RWPE1 (cell line): ENCODE data around the gene GFER.
A peak's percentile ranks its signal among the peaks of the same experiment; 100 is the strongest.

Experiments used
- CTCF ChIA-PET: fragments of 350-600 bp; sonication (Branson Sonifier 250); formaldehyde crosslinking; extraction: SDS; loops from one replicate; lab custom pipeline; 2021; lab: Yijun Ruan, JAX
- POLR2A ChIA-PET: fragments of 400-600 bp; formaldehyde crosslinking; extraction: SDS; loops from one replicate; lab custom pipeline; 2020; ENCODE audit warnings: antibody characterized with exemption; ENCODE audit not compliant: low non-redundant PET; lab: Yijun Ruan, JAX
- DNase-seq: peaks from one replicate; pipeline ENCODE4 v3.0.0; 2012; ENCODE audit warnings: low spot score
- H3K27ac ChIP-seq: fragments of 450-650 bp; 2 replicates; pipeline ENCODE4 v1.5.1; 2017
- TF ChIP-seq, protein P1 (sequence below): fragments of 450-650 bp; conservative IDR thresholded peaks from 2 replicates; pipeline ENCODE4 v1.5.1; 2017; ENCODE audit warnings: low read depth, mild to moderate bottlenecking

The GFER gene

GRCh38 chr16:1964506-1965395 is 19.2 kb upstream of the GFER start, which contains the start of gene RPS2:
Gene RPS2, minus strand, starts transcription at chr16:1964826. Its CDS starts 201 bp downstream, at chr16:1964625.
- H3K27ac ChIP-seq: peak within 1 kb of the TSS; percentile 94
- CTCF ChIA-PET: interaction anchor here (0.7 kb wide), 1 partner anchor 46 kb away, joined by 3 read pairs; no protein-coding TSS in a partner anchor
- POLR2A ChIA-PET: interaction anchor here (0.5 to 1.9 kb wide), 8 partner anchors 13 to 82 kb away, joined by 3 to 8 read pairs (median 3); partner anchors contain the start of gene GFER
- peak; percentile 98 for DNase-seq
- TF ChIP-seq, protein P1, sequence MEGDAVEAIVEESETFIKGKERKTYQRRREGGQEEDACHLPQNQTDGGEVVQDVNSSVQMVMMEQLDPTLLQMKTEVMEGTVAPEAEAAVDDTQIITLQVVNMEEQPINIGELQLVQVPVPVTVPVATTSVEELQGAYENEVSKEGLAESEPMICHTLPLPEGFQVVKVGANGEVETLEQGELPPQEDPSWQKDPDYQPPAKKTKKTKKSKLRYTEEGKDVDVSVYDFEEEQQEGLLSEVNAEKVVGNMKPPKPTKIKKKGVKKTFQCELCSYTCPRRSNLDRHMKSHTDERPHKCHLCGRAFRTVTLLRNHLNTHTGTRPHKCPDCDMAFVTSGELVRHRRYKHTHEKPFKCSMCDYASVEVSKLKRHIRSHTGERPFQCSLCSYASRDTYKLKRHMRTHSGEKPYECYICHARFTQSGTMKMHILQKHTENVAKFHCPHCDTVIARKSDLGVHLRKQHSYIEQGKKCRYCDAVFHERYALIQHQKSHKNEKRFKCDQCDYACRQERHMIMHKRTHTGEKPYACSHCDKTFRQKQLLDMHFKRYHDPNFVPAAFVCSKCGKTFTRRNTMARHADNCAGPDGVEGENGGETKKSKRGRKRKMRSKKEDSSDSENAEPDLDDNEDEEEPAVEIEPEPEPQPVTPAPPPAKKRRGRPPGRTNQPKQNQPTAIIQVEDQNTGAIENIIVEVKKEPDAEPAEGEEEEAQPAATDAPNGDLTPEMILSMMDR: no peak

- POLR2A ChIA-PET: interaction anchor here (0.5 to 1.9 kb wide), 6 partner anchors 13 to 82 kb away, joined by 3 to 8 read pairs (median 3); partner anchors contain the start of gene GFER
- TF ChIP-seq, protein P1: no peak
- CTCF ChIA-PET: interaction anchor here (0.6 to 0.7 kb wide), 2 partner anchors 29 to 46 kb away, joined by 3 read pairs; no protein-coding TSS in a partner anchor
- H3K27ac ChIP-seq: peak overlapping the region; percentile 94
- no peak for DNase-seq
Observed at GRCh38 chr16:1965396-1966001, 18.5 kb upstream of the GFER start.

DNA sequence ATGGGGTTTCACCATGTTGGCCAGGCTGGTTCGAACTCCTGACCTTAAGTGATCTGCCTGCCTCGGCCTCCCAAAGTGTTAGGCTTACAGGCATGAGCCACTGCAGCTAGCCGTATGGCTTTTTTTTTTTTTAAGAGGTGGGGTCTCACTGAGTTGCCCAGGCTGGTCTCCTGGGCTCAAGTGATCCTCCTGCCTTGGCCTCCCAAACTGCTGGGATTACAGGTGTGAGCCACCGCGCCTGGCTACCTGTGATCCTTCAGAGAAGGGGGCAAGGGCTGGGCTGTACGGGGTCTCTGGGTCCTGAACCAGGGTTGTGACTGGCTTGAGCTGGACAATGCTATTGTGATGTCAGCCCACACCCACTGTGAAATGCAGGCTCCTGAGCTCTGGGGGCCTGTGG is 17.5 kb upstream of the GFER start, which contains the start of gene RNF151:
RNF151 (plus strand) TSS at position 397 of the 400 bp plus-strand sequence. CDS start 26 bp downstream, outside the sequence.
- ChIA-PET POLR2A (interaction anchor here (0.7 kb wide), 1 partner anchor 10 kb away, joined by 3 read pairs; no protein-coding TSS in a partner anchor), CTCF (interaction anchor here (0.6 kb wide), 2 partner anchors 37 to 120 kb away, joined by 3 to 5 read pairs; no protein-coding TSS in a partner anchor)
- H3K27ac ChIP-seq: peak within 1 kb of the TSS; percentile 94
- no peak for DNase-seq
- TF ChIP-seq, protein P1: no peak

DNA sequence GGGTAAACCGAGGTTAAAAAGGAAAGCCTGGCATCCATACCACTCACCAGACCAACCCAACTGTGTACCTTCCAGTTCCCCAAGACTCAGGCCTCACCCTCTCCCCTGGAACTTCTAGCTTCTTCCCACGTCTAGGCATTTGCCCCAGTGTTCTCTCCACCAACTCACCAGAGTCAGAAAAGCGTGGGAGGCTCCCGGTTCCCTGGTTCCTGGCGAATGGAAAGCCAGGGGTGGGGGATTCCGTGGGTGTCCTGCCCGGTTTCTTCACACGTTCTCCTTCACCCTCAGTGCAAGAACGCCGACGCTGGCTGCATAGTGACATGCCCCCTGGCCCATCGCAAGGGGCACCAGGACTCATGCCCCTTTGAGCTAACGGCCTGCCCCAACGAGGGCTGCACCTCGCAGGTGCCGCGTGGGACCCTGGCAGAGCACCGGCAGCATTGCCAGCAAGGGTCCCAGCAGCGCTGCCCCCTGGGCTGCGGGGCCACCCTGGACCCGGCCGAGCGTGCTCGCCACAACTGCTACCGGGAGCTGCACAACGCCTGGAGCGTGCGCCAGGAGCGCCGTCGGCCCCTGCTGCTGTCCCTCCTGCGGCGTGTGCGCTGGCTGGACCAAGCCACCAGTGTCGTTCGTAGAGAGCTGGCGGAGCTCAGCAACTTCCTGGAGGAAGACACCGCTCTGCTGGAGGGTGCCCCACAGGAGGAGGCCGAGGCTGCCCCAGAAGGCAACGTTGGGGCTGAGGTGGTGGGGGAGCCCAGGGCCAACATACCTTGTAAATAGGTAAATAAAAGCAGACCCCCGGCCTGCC is 15.6 kb upstream of the GFER start:
- ChIA-PET POLR2A (no interaction called here), CTCF (no interaction called here)
- H3K27ac ChIP-seq: peak overlapping the region; percentile 94
- DNase-seq: no peak
- TF ChIP-seq, protein P1: no peak

DNA sequence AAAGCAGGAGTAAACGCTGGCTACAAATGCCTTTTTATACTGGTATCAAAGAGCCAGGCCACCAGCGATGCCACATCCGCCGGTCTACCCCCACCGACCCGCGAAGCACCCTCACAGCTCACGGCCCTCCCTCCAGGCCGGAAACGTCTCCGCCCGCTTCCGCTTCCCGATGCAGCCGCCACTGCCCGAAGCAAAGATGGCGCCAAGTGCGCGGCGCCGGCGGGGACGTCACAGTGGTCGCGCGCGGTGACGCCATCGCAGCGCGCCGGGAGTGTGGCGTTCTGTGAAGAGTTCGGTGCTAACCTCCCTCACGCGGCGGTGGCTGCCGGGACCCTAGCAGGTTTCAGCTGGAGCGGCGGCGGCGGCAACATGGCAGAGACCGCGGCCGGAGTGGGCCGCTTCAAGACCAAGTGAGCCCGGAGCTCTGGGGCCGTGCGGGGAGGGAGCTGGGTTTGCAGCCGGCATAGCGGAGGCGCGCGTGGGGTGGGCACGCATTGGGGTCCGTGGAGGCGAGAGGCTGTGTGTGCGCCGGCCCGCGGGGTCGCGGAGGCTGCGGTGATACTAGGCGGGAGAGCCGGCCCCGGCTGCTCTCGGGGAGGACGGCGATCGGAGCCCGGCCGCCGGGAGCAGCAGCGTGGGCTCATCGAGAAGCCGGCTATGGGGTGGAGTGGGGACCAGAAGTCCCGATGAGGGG is 12.1 kb upstream of the GFER start, which contains the start of gene TBL3:
TBL3 (plus strand) TSS at position 258 of the 694 bp plus-strand sequence; CDS start at position 370, 112 bp downstream.
- H3K27ac ChIP-seq: peak within 1 kb of the TSS; percentile 94
- ChIA-PET POLR2A (no interaction called here), CTCF (no interaction called here)
- TF ChIP-seq, protein P1: no peak
- peak; percentile 88 for DNase-seq
